H1 (cell line): ENCODE data around the gene EGFLAM. TPM values are rescaled to one million over a fixed set of nuclear protein-coding genes. Genes with fewer than 3 reads are reported as not detected.

Experiments used
- CTCF ChIA-PET: fragments of 300-600 bp; sonication (Branson Sonifier 250); formaldehyde crosslinking; loops from one replicate; lab custom pipeline; 2021; ENCODE audit not compliant: partially characterized antibody; lab: Charles Lee
- POLR2A ChIA-PET: fragments of 300-600 bp; sonication (Branson Sonifier 250); formaldehyde crosslinking; loops from one replicate; lab custom pipeline; 2021; ENCODE audit warnings: inconsistent platforms; ENCODE audit not compliant: partially characterized antibody; lab: Charles Lee
- DNase-seq, 2 experiments: peaks; one replicate each; pipeline versions ENCODE4 v3.0.0 to v3.0.0-alpha.2; 2010 to 2022; ENCODE audit warnings: low spot score in 2 of 2, low read depth in 1 of 2, mixed read lengths in 1 of 2
- FAIRE-seq: peaks from 2 replicates; lab custom pipeline; 2011; peaks lifted over from hg19 to GRCh38; lab: Jason Lieb, UNC
- H2AFZ ChIP-seq: 2 replicates; pipeline ENCODE4 v1.8.1; 2012; ENCODE audit warnings: low read length, inconsistent platforms
- H2AK5ac ChIP-seq: 2 replicates; pipeline ENCODE4 v1.6.1; 2013; ENCODE audit warnings: low read depth, low read length
- H2BK120ac ChIP-seq: replicated peaks from 2 replicates; pipeline ENCODE3; 2013; ENCODE audit warnings: low read depth, low read length, inconsistent platforms
- H2BK12ac ChIP-seq: 2 replicates; pipeline ENCODE4 v1.6.1; 2013; ENCODE audit warnings: low read depth, low read length
- H2BK15ac ChIP-seq: 2 replicates; pipeline ENCODE4 v1.6.1; 2013; ENCODE audit warnings: low read length
- H2BK20ac ChIP-seq: 2 replicates; pipeline ENCODE4 v1.6.1; 2013; ENCODE audit warnings: low read length
- H2BK5ac ChIP-seq: 2 replicates; pipeline ENCODE4 v1.6.1; 2013; ENCODE audit warnings: low read depth, low read length
- H3K14ac ChIP-seq: 2 replicates; pipeline ENCODE4 v1.6.1; 2013; ENCODE audit warnings: inconsistent platforms; ENCODE audit not compliant: insufficient read length
- H3K18ac ChIP-seq: 2 replicates; pipeline ENCODE4 v1.6.1; 2013; ENCODE audit warnings: low read length; ENCODE audit errors: extremely low read depth
- H3K23ac ChIP-seq: 2 replicates; pipeline ENCODE4 v1.6.1; 2013; ENCODE audit warnings: inconsistent platforms; ENCODE audit not compliant: insufficient read length
- H3K23me2 ChIP-seq: 2 replicates; pipeline ENCODE4 v1.6.1; 2013; ENCODE audit warnings: low read depth, low read length
- H3K27ac ChIP-seq: 2 replicates; pipeline ENCODE4 v1.6.1; 2011; ENCODE audit warnings: low read depth, low read length, inconsistent platforms
- H3K27me3 ChIP-seq, 4 experiments: replicated peaks in 1 of 4; 1 replicate in 1 of 4; 2 replicates in 3 of 4; pipeline versions ENCODE4 v1.6.1 to v1.8.1; 2011 to 2013; ENCODE audit warnings: low read length in 3 of 4, mild to moderate bottlenecking in 3 of 4, inconsistent platforms in 2 of 4, mixed read lengths in 2 of 4, moderate library complexity in 1 of 4; ENCODE audit not compliant: control insufficient read depth in 3 of 4, insufficient read depth in 3 of 4; ENCODE audit errors: extremely low read depth in 1 of 4
- H3K36me3 ChIP-seq, 4 experiments: 2 replicates each; pipeline versions ENCODE4 v1.6.1 to v1.8.1; 2011 to 2013; ENCODE audit warnings: mild to moderate bottlenecking in 4 of 4, low read length in 3 of 4, moderate library complexity in 2 of 4, control low read depth in 1 of 4, inconsistent platforms in 1 of 4; ENCODE audit not compliant: insufficient read depth in 4 of 4, control insufficient read depth in 2 of 4
- H3K4ac ChIP-seq: replicated peaks from 2 replicates; pipeline ENCODE3; 2013; ENCODE audit warnings: low read length, low read depth, mixed read lengths, inconsistent platforms; ENCODE audit not compliant: insufficient read length
- H3K4me1 ChIP-seq, 4 experiments: replicated peaks in 1 of 4; 1 replicate in 1 of 4; 2 replicates in 3 of 4; pipeline versions ENCODE4 v1.6.1 to v1.8.1; 2011 to 2013; ENCODE audit warnings: low read length in 3 of 4, inconsistent platforms in 2 of 4, mixed read lengths in 1 of 4; ENCODE audit not compliant: insufficient read depth in 4 of 4, control insufficient read depth in 3 of 4
- H3K4me2 ChIP-seq, 2 experiments: 2 replicates each; pipeline versions ENCODE4 v1.6.1 to v1.8.1; 2011 to 2013; ENCODE audit warnings: low read depth in 2 of 2, low read length in 2 of 2, control low read depth in 1 of 2, inconsistent platforms in 1 of 2, mild to moderate bottlenecking in 1 of 2; ENCODE audit not compliant: insufficient read depth in 1 of 2
- H3K4me3 ChIP-seq, 4 experiments: fragments of 200-600, 300-600 bp in 1 of 4; sonication (generic), shearing (Covaris generic), sonication (Bioruptor Twin) in 1 of 4; 2 replicates each; pipeline versions ENCODE4 v1.5.1 to v1.8.1; 2011 to 2016; ENCODE audit warnings: low read length in 4 of 4, low read depth in 3 of 4, control low read depth in 2 of 4, inconsistent platforms in 2 of 4, mild to moderate bottlenecking in 2 of 4, mixed read lengths in 1 of 4, moderate library complexity in 1 of 4; ENCODE audit not compliant: insufficient read depth in 2 of 4; ENCODE audit errors: extremely low read depth in 1 of 4
- H3K56ac ChIP-seq: replicated peaks from 2 replicates; pipeline ENCODE3; 2013; ENCODE audit warnings: low read depth, mild to moderate bottlenecking, mixed read lengths, low read length, inconsistent platforms; ENCODE audit not compliant: insufficient read length
- H3K79me1 ChIP-seq: 2 replicates; pipeline ENCODE4 v1.6.1; 2013; ENCODE audit warnings: low read depth, low read length, control low read depth
- H3K79me2 ChIP-seq, 2 experiments: 2 replicates each; pipeline versions ENCODE4 v1.6.1 to v1.8.1; 2012 to 2013; ENCODE audit warnings: low read length in 2 of 2, mild to moderate bottlenecking in 2 of 2, inconsistent platforms in 1 of 2; ENCODE audit not compliant: insufficient read depth in 2 of 2, control insufficient read depth in 1 of 2
- H3K9ac ChIP-seq, 4 experiments: replicated peaks in 1 of 4; 1 replicate in 1 of 4; 2 replicates in 3 of 4; pipeline versions ENCODE4 v1.6.1 to v1.8.1; 2011 to 2013; ENCODE audit warnings: low read depth in 3 of 4, low read length in 3 of 4, control low read depth in 2 of 4, mild to moderate bottlenecking in 2 of 4, moderate library complexity in 2 of 4, inconsistent platforms in 1 of 4; ENCODE audit errors: extremely low read depth in 1 of 4
- H3K9me3 ChIP-seq, 2 experiments: 2 replicates each; pipeline versions ENCODE4 v1.6.1 to v1.8.1; 2012 to 2013; ENCODE audit warnings: mild to moderate bottlenecking in 2 of 2, moderate library complexity in 2 of 2, control low read depth in 1 of 2, inconsistent platforms in 1 of 2, low read depth in 1 of 2, low read length in 1 of 2, mixed read lengths in 1 of 2; ENCODE audit not compliant: insufficient read depth in 2 of 2
- H4K20me1 ChIP-seq, 2 experiments: replicated peaks in 1 of 2; 2 replicates each; pipeline versions ENCODE3 to v1.8.1; 2011 to 2013; ENCODE audit warnings: inconsistent platforms in 2 of 2, low read length in 2 of 2, mild to moderate bottlenecking in 1 of 2; ENCODE audit not compliant: insufficient read depth in 2 of 2, control insufficient read depth in 1 of 2
- H4K5ac ChIP-seq: 2 replicates; pipeline ENCODE4 v1.6.1; 2013; ENCODE audit warnings: low read length, low read depth, mixed read lengths, inconsistent platforms; ENCODE audit not compliant: insufficient read length
- H4K8ac ChIP-seq: 2 replicates; pipeline ENCODE4 v1.8.0; 2013; ENCODE audit warnings: mild to moderate bottlenecking, moderate library complexity, low read length, inconsistent platforms; ENCODE audit not compliant: insufficient read depth; ENCODE audit errors: extremely low read depth
- H4K91ac ChIP-seq: replicated peaks from 2 replicates; pipeline ENCODE3; 2013; ENCODE audit warnings: low read length, mixed read lengths, inconsistent platforms; ENCODE audit not compliant: insufficient read length
- CHD2 ChIP-seq: IDR thresholded peaks from 2 replicates; pipeline ENCODE4 v1.6.1; 2012; ENCODE audit warnings: low read length, improper control_type of control experiment
- RAD21 ChIP-seq, 2 experiments: IDR thresholded peaks in 1 of 2; conservative IDR thresholded peaks in 1 of 2; 2 replicates each; pipeline ENCODE4 v1.6.1; 2011; ENCODE audit warnings: low read depth in 2 of 2, low read length in 2 of 2, improper control_type of control experiment in 1 of 2, inconsistent platforms in 1 of 2, mild to moderate bottlenecking in 1 of 2, moderate library complexity in 1 of 2
- SAP30 ChIP-seq: fragments of 300-600 bp; sonication (generic); IDR thresholded peaks from 2 replicates; pipeline ENCODE4 v1.7.1; 2012; ENCODE audit warnings: low read length, moderate library complexity, mild to moderate bottlenecking, inconsistent platforms; ENCODE audit not compliant: insufficient read depth, insufficient replicate concordance
- TAF7 ChIP-seq: optimal IDR thresholded peaks from 2 replicates; pipeline ENCODE3; 2011; ENCODE audit warnings: low read depth, mild to moderate bottlenecking, inconsistent platforms, low read length, moderate library complexity, borderline replicate concordance
- WGBS, 2 experiments: shearing (Covaris generic) in 1 of 2; methylation state at CpG; one replicate each; pipeline versions ENCODE4 v1.1.6 to v1.1.7; 2013 to 2015; ENCODE audit warnings: low lambda C conversion rate in 2 of 2, mixed read lengths in 2 of 2, inconsistent platforms in 1 of 2, low coverage in 1 of 2, missing lambda C conversion rate in 1 of 2; ENCODE audit not compliant: insufficient replicate concordance in 2 of 2, insufficient coverage in 1 of 2, insufficient read length in 1 of 2; ENCODE audit errors: extremely low coverage in 1 of 2, missing lambda C conversion rate in 1 of 2; 5-methylcytosine and 5-hydroxymethylcytosine counted together
- polyA plus RNA-seq, 7 experiments: library from polyadenylated mRNA; depleted of rRNA in 3 of 7; stranded (reverse) in 5 of 7; unstranded in 2 of 7; fragments of >200 nt in 5 of 7; fragments of 200-250 nt in 2 of 7; gene quantifications; 1 replicate in 5 of 7; 2 replicates in 1 of 7; 4 replicates in 1 of 7; pipeline versions ENCODE4 v1.2.1 to v1.2.3, GENCODE V29; 2011 to 2013; ENCODE audit warnings: missing spikeins in 2 of 7, mixed read lengths in 2 of 7
- total RNA-seq: library from RNA; stranded (reverse); fragmentation: NEBNext Ultra II Directional; extraction: Animal tissue kit (Norgen Biotek cat#: 25700); gene quantifications from 2 replicates; pipeline ENCODE4 v1.2.1, GENCODE V29; 2021
- TF ChIP-seq, protein P1 (sequence below): IDR thresholded peaks from 2 replicates; pipeline ENCODE4 v1.6.1; 2012; ENCODE audit warnings: low read length, inconsistent platforms

The EGFLAM gene
- total and polyA plus RNA-seq, 2 of the 8 experiments (the other 6 are each of a cell fraction or from before 2014, with no cell fraction given): 0.20 to 0.24 TPM

DNA sequence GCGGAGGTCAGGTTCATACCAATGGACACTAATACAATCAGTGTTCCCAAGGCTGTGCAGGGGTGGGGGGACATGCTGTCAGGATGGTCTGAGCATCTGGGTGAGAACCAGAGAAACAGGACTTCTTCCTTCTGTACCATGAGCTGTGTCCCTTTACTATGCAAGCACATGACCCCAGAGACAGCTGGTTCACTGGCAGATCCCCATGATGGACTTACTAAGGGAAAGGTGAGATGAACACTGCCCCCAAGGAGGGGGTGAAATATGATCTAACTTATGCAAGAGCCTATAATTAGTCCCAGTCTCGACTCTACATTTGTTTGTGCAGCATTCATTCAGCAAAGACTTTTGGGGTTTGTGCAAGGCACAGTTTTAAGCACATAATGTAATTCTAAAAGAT, 206.7 kb downstream of the EGFLAM start:
- Histone ChIP-seq H2BK20ac (no peak overlapping the region), H4K20me1 (no peaks in the 10 kb centered on the region), H3K9ac (no peak overlapping the region), H3K27ac (no peak overlapping the region), H3K9me3 (no peaks in the 10 kb centered on the region), H4K5ac (no peak overlapping the region), H3K4me3 (no peak overlapping the region), H2AFZ (no peak overlapping the region), H3K14ac (no peak overlapping the region), H3K56ac (no peak overlapping the region), H2BK12ac (no peak overlapping the region), H3K23ac (no peak overlapping the region), H2BK15ac (no peak overlapping the region), H3K79me2 (no peaks in the 10 kb centered on the region), H3K4me2 (no peak overlapping the region), H2AK5ac (no peak overlapping the region), H3K18ac (no peak overlapping the region), H3K4ac (no peak overlapping the region), H3K36me3 (no peaks in the 10 kb centered on the region), H3K4me1 (peaks cover 0 to 12% (median 2%) of the 10 kb centered on the region in 4 experiments; a peak in 3 of 7 replicates), H3K27me3 (no peaks in the 10 kb centered on the region), H2BK120ac (no peak overlapping the region), H4K8ac (no peak overlapping the region), H2BK5ac (no peak overlapping the region), H3K23me2 (no peaks in the 10 kb centered on the region), H4K91ac (no peak overlapping the region), H3K79me1 (no peaks in the 10 kb centered on the region)
- WGBS, 2 experiments: 89% methylated on average over 2 of the region's 2 CpGs; no CpG with 5 or more reads in 1 of the 2 experiments
- DNase-seq (no peak), FAIRE-seq (no peak)
- ChIA-PET POLR2A (no interaction called here), CTCF (interaction anchor here (0.9 to 1.9 kb wide), 9 partner anchors 10 to 345 kb away, joined by 3 to 8 read pairs (median 3); no protein-coding TSS in a partner anchor)
- TF ChIP-seq TAF7: no peak
- no peak for TF ChIP-seq SAP30
- no peak for TF ChIP-seq CHD2
- TF ChIP-seq, protein P1, sequence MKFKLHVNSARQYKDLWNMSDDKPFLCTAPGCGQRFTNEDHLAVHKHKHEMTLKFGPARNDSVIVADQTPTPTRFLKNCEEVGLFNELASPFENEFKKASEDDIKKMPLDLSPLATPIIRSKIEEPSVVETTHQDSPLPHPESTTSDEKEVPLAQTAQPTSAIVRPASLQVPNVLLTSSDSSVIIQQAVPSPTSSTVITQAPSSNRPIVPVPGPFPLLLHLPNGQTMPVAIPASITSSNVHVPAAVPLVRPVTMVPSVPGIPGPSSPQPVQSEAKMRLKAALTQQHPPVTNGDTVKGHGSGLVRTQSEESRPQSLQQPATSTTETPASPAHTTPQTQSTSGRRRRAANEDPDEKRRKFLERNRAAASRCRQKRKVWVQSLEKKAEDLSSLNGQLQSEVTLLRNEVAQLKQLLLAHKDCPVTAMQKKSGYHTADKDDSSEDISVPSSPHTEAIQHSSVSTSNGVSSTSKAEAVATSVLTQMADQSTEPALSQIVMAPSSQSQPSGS: no peak
- no peak for TF ChIP-seq RAD21 (IDR thresholded peaks at IDR 0.05 in 1 of 2, conservative IDR thresholded peaks at IDR 0.05 in 1 of 2; ENCODE audit: low read depth in 2 of 2, low read length in 2 of 2)
